Stimulated activated CD8-positive, alpha-beta memory T cell treated with anti-CD3 and anti-CD28 coated beads, Interleukin-7, amount 100 ng/mL, for 1 hour (primary cell): ENCODE measurements around the gene ARHGEF2.

Source experiments
- DNase-seq, 2 donors: peaks; one replicate each; pipeline ENCODE4 v3.0.0-alpha.2; 2020; ENCODE audit warnings: low read depth in 2 of 2

The ARHGEF2 gene

DNA sequence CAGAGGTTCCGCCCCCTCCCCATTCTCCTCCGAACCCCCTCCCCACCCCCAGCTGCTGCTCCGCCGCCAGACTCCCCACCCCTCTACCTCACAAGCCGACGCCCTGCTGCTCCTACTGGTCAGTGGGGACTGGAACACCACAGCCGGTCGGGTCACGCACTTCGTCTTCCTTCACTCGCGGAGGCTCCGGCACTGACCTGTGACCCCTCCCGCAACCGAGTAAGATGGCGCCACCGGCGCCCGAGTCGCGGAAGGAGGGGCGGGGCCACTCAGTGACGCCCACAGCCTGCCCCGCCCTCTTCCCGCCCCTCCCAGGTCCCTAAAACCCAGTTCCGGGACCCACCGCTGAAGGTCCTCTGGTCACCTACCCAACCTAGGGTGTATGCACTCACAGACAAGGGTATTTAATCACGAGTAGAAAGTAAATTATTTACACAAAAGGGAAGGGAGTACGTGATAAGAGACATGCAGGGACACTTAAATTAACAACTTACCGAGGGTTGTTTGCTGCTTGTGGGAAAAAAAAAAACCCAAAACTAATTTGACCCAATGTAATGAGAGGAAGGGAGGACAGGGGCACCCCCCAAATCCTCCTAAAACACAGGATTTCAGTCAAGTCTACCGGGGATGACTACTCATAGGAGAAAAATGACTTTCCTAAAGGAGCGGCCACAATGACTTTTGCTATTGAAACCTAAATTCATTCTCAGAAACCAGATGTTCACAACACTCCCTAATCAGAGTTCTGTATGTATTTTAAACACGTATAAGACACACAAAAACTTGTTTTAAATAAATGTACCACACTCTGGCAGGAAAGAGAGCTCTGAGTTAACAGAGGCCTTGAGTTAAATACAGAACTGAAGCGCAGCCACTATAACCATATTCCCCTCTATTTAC lies 66.9 kb downstream of the ARHGEF2 start, which contains the start of gene RIT1:
Gene RIT1, minus strand, starts transcription at position 194 of the 900 bp plus-strand sequence. CDS start 588 bp downstream, outside the sequence.
- peak; percentile 65 to 75 for DNase-seq

DNA sequence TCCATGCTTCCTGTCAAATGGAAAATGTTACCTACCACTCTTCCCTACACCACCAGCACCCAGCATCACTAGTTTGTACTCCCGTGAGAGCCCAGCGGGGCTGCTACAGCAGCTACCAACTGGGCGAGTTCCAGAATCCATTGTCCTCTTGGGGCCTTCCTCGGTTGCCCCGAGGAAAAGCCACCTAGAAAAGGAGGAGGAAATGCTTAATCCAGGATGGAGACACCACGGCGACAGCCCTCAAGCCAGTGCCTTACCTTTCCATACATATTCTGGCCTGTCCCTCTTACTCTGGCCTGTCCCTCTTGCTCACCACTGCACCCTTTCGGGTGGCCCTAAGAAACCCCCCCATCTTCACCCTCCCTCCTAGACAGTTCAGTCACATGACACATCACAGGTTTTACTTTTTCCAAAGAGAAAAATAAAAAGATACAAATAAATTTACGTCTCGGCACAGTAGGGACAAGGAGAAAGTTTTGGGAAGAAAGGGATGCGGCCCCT lies 67.7 kb downstream of the ARHGEF2 start:
- DNase-seq, result no peak

DNA sequence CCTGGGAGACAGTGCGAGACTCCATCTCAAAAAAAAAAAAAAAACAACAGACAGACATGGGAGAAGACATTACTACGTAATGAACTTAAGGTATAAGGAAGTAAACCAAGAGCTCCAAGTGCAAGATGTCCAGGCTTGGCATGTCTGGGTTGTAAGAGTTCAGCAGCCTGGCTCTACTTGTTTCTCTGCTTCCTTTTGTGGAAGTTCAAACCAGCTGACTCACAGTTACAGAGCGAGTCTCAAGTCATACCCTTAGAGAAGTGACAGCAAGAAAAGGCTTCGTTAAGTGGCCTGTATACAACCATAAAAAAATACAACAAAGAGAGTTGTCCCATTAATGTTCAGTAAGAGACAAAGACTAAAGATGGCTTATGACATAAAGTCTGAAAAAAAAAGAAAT lies 68.5 kb downstream of the ARHGEF2 start:
- no peak for DNase-seq

DNA sequence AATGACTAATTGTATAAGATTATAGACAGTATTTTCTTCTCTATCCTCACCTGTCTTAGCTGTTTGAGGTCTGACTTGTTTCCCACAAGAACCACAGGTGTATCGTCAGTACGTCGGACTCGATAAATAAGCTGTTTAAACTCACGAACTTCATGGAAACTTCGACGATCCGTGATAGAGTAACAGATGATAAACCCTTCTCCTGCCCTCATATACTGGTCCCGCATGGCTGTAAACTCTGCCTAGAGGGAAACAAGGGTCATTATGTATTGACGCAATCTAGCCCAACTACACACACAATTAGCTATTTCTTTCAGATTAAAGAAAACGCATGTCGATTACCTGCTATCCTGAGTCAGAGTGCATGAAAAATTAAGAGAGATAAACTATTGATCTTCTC lies 74.1 kb downstream of the ARHGEF2 start:
- DNase-seq, result no peak

DNA sequence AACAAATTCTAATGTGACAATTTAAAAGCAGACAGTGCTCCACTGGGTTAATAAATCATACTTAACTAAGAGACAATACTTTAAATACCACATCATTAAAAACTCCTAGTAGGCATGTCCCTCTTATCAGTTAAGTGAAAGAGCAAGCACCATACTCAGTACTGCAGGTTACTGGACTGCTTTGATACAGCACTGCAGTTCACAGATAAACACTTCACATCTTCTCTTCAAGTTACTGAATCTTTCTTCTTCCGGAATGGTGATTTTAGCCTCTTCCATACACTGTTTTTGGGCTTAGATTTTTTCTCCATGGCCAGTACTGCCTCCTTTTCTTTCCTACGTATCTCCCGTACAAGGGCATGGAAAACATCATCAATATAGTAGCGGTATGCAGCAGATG lies 78.2 kb downstream of the ARHGEF2 start:
- DNase-seq, result no peak

DNA sequence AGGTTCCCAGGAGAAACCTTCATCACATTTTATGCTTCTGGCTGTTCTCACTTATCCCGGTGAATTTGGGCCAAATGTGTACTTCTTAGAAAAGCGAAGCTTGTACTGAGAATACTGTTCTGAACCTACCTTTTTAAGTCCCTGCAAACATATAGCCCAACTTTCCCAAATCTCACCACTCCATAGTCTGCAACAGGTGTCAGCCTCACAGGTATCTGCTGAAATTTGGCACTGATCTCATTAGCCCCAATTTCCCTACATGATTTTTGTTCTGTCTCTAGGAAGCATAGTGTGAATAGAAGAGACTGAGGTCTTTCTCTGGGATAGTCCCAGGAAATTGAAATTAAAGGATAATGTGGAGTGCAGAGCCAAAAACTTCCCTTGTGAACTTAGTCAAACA lies 78.7 kb downstream of the ARHGEF2 start:
- no peak for DNase-seq

DNA sequence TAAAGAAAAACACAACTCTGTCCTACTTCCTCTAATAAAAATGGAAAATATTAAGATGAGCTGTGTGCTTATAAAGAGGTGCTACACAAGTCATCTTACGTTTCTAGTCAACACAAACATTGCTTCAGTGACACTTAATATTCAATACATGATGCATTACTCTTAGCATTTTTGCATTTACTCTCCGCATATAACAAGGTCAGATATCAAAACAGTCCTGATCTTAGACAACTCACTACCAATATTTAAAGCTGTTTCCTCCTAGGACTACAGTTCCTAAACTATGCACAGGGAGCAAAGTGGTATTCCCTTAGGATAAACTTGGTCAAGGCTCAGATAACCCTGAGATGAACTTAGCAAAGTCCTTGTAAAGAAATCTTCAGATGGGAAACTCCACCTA lies 79.5 kb downstream of the ARHGEF2 start:
- DNase-seq, result no peak

DNA sequence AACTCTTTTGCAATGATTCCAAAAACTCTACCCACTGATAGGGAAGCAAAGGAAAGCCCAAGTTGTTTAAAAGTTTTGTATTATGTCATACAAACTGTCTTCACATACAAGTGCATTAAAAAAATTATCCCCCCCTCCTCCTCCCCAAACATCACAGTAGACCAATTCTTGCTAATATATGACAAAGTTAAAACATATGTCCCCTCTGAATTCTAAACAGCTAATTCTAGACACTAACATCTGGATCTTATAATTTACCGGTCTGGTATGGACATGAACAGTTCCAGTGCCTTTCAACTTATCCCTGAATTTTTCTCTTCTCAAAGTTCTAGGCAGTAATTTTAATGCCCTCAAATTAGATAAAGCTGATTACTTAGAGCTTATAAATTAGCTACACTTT lies 80.6 kb downstream of the ARHGEF2 start:
- DNase-seq, result no peak
